ENCODE data around the gene PEF1.

PEF1 gene

GRCh38 chr1:31595836-31596736 lies 48.6 kb downstream of the PEF1 start:
- Histone ChIP-seq H3K9me3 (no peaks in the 10 kb centered on the region), H3K4me1 (ENCODE audit: control insufficient read depth in 1 of 2, insufficient read depth in 1 of 2, low read depth in 1 of 2, low read length in 1 of 2) (no peaks in the 10 kb centered on the region), H3K4me3 (ENCODE audit: low read depth in 1 of 2, low read length in 1 of 2) (no peak overlapping the region), H3K36me3 (no peaks in the 10 kb centered on the region), H3K27ac (no peak overlapping the region), H3K27me3 (peaks cover 30% of the 10 kb centered on the region)
- TF ChIP-seq CTCF (IDR thresholded peaks at IDR 0.05), result no peak

- Histone ChIP-seq H3K4me3 (ENCODE audit: low read depth in 1 of 2, low read length in 1 of 2) (no peak overlapping the region), H3K27ac (no peak overlapping the region), H3K4me1 (ENCODE audit: control insufficient read depth in 1 of 2, insufficient read depth in 1 of 2, low read depth in 1 of 2, low read length in 1 of 2) (no peaks in the 10 kb centered on the region), H3K36me3 (no peaks in the 10 kb centered on the region), H3K9me3 (no peaks in the 10 kb centered on the region), H3K27me3 (peaks cover 50% of the 10 kb centered on the region)
- no peak for TF ChIP-seq CTCF (IDR thresholded peaks at IDR 0.05)
These were observed 50.7 kb downstream of the PEF1 start for GRCh38 chr1:31593770-31594632.

- TF ChIP-seq CTCF (IDR thresholded peaks at IDR 0.05), result no peak
- Histone ChIP-seq H3K9me3 (no peaks in the 10 kb centered on the region), H3K4me3 (ENCODE audit: low read depth in 1 of 2, low read length in 1 of 2) (no peak overlapping the region), H3K27me3 (peaks cover 58% of the 10 kb centered on the region), H3K4me1 (ENCODE audit: control insufficient read depth in 1 of 2, insufficient read depth in 1 of 2, low read depth in 1 of 2, low read length in 1 of 2) (no peaks in the 10 kb centered on the region), H3K36me3 (no peaks in the 10 kb centered on the region), H3K27ac (no peak overlapping the region)
These were observed 51.5 kb downstream of the PEF1 start for GRCh38 chr1:31593136-31593665.

- no peak overlapping the region for H3K27ac ChIP-seq
- H3K36me3 ChIP-seq, result no peaks in the 10 kb centered on the region
- TF ChIP-seq CTCF (IDR thresholded peaks at IDR 0.05), result no peak
- peaks cover 69% of the 10 kb centered on the region for H3K27me3 ChIP-seq
- no peaks in the 10 kb centered on the region for H3K4me1 ChIP-seq (ENCODE audit: control insufficient read depth in 1 of 2, insufficient read depth in 1 of 2, low read depth in 1 of 2, low read length in 1 of 2)
- no peak overlapping the region for H3K4me3 ChIP-seq (ENCODE audit: low read depth in 1 of 2, low read length in 1 of 2)
- no peaks in the 10 kb centered on the region for H3K9me3 ChIP-seq
These were observed 52.5 kb downstream of the PEF1 start for GRCh38 chr1:31592132-31592531.

- no peak for TF ChIP-seq CTCF (IDR thresholded peaks at IDR 0.05)
- Histone ChIP-seq H3K36me3 (no peaks in the 10 kb centered on the region), H3K4me1 (ENCODE audit: control insufficient read depth in 1 of 2, insufficient read depth in 1 of 2, low read depth in 1 of 2, low read length in 1 of 2) (no peaks in the 10 kb centered on the region), H3K4me3 (ENCODE audit: low read depth in 1 of 2, low read length in 1 of 2) (no peak overlapping the region), H3K27me3 (peaks cover 69% of the 10 kb centered on the region), H3K27ac (no peak overlapping the region), H3K9me3 (no peaks in the 10 kb centered on the region)
These were observed 53.1 kb downstream of the PEF1 start for GRCh38 chr1:31591425-31592093.
